ENCODE measurements around the gene TPRN. TPM values are rescaled to one million over a fixed set of nuclear protein-coding genes. Genes with fewer than 3 reads are reported as not detected.
A peak's percentile ranks its signal among the peaks of the same experiment; 100 is the strongest.

The TPRN gene
- total RNA-seq, 1 experiment from 2014 or later, result 37.7 TPM

- ChIA-PET CTCF (no interaction called here), POLR2A (no interaction called here)
- H3K27me3 Mint-ChIP-seq (ENCODE audit: insufficient read depth, unreplicated experiment), result no peaks in the 10 kb centered on the region
- Histone ChIP-seq H3K4me1 (peaks cover 16% of the 10 kb centered on the region), H3K27me3 (replicated peaks; ENCODE audit: control insufficient read depth, insufficient read depth, low read length) (no peaks in the 10 kb centered on the region), H3K4me3 (ENCODE audit: low read depth, low read length) (no peak overlapping the region), H3K9me3 (no peaks in the 10 kb centered on the region), H3K36me3 (ENCODE audit: control insufficient read depth, insufficient read depth, low read length) (peaks cover 5% of the 10 kb centered on the region)
- H3K9me3 Mint-ChIP-seq (ENCODE audit: unreplicated experiment), result no peaks in the 10 kb centered on the region
- H3K4me1 Mint-ChIP-seq (ENCODE audit: low read depth, unreplicated experiment), result peaks cover 20% of the 10 kb centered on the region
- no peak overlapping the region for H3K27ac Mint-ChIP-seq (ENCODE audit: unreplicated experiment)
- BruUV-seq (replicated peaks), result no TSS peak
- TF ChIP-seq, protein P1, sequence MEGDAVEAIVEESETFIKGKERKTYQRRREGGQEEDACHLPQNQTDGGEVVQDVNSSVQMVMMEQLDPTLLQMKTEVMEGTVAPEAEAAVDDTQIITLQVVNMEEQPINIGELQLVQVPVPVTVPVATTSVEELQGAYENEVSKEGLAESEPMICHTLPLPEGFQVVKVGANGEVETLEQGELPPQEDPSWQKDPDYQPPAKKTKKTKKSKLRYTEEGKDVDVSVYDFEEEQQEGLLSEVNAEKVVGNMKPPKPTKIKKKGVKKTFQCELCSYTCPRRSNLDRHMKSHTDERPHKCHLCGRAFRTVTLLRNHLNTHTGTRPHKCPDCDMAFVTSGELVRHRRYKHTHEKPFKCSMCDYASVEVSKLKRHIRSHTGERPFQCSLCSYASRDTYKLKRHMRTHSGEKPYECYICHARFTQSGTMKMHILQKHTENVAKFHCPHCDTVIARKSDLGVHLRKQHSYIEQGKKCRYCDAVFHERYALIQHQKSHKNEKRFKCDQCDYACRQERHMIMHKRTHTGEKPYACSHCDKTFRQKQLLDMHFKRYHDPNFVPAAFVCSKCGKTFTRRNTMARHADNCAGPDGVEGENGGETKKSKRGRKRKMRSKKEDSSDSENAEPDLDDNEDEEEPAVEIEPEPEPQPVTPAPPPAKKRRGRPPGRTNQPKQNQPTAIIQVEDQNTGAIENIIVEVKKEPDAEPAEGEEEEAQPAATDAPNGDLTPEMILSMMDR (IDR thresholded peaks at IDR 0.05; ENCODE audit: insufficient read depth in 1 of 2, low read depth in 1 of 2, low read length in 1 of 2, severe bottlenecking in 1 of 2, unreplicated experiment in 1 of 2), result no peak
- peak overlapping the region; percentile 98 for H3K4me3 Mint-ChIP-seq (ENCODE audit: unreplicated experiment)
- DNase-seq, result no peak
- intact Hi-C loops (cut with micrococcal nuclease; ENCODE audit: unreplicated experiment), result no loop called here
- peaks cover 56% of the 10 kb centered on the region for H3K36me3 Mint-ChIP-seq (ENCODE audit: insufficient read depth, unreplicated experiment)
Measured at GRCh38 chr9:137186385-137186784, 14.2 kb downstream of the TPRN start.

DNA sequence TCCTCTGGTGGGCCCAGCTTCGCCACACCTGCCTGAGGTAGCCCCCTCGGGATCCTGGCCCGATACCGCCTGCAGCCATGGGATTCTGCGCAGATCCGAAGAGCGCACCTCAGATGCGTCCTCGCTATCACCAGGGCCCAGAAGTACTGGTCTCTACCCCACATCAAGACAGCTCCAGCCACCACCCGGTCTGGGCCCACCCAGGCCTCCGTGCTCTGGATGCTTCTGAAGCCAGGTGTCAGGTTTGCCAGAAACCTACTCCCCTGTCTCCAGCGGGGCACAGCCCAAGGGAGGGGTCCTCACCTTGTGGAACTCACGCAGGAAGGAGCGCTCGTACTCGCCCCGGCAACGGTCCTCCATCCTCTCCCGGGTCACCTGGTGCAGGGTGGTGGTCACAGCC, 14.6 kb downstream of the TPRN start:
- ChIA-PET POLR2A (no interaction called here), CTCF (no interaction called here)
- Histone ChIP-seq H3K4me1 (peaks cover 16% of the 10 kb centered on the region), H3K27me3 (replicated peaks; ENCODE audit: control insufficient read depth, insufficient read depth, low read length) (no peaks in the 10 kb centered on the region), H3K9me3 (no peaks in the 10 kb centered on the region), H3K4me3 (ENCODE audit: low read depth, low read length) (no peak overlapping the region), H3K36me3 (ENCODE audit: control insufficient read depth, insufficient read depth, low read length) (peaks cover 2% of the 10 kb centered on the region)
- Mint-ChIP-seq H3K9me3 (ENCODE audit: unreplicated experiment) (no peaks in the 10 kb centered on the region), H3K27me3 (ENCODE audit: insufficient read depth, unreplicated experiment) (no peaks in the 10 kb centered on the region), H3K27ac (ENCODE audit: unreplicated experiment) (no peak overlapping the region), H3K4me1 (ENCODE audit: low read depth, unreplicated experiment) (peaks cover 19% of the 10 kb centered on the region), H3K36me3 (ENCODE audit: insufficient read depth, unreplicated experiment) (peaks cover 51% of the 10 kb centered on the region), H3K4me3 (ENCODE audit: unreplicated experiment) (no peak overlapping the region)
- BruUV-seq (replicated peaks), result no TSS peak
- no peak for DNase-seq
- TF ChIP-seq, protein P1 (IDR thresholded peaks at IDR 0.05; ENCODE audit: insufficient read depth in 1 of 2, low read depth in 1 of 2, low read length in 1 of 2, severe bottlenecking in 1 of 2, unreplicated experiment in 1 of 2), result no peak
- intact Hi-C loops (cut with micrococcal nuclease; ENCODE audit: unreplicated experiment), result no loop called here

GRCh38 chr9:137184881-137185660, 15.5 kb downstream of the TPRN start:
- no peaks in the 10 kb centered on the region for H3K27me3 ChIP-seq (replicated peaks; ENCODE audit: control insufficient read depth, insufficient read depth, low read length)
- no peaks in the 10 kb centered on the region for H3K9me3 ChIP-seq
- POLR2A ChIA-PET, result no interaction called here
- H3K36me3 ChIP-seq (ENCODE audit: control insufficient read depth, insufficient read depth, low read length), result peaks cover 2% of the 10 kb centered on the region
- no TSS peak for BruUV-seq (replicated peaks)
- Mint-ChIP-seq H3K27ac (ENCODE audit: unreplicated experiment) (no peak overlapping the region), H3K9me3 (ENCODE audit: unreplicated experiment) (no peaks in the 10 kb centered on the region), H3K4me3 (ENCODE audit: unreplicated experiment) (no peak overlapping the region), H3K36me3 (ENCODE audit: insufficient read depth, unreplicated experiment) (peaks cover 43% of the 10 kb centered on the region), H3K27me3 (ENCODE audit: insufficient read depth, unreplicated experiment) (no peaks in the 10 kb centered on the region), H3K4me1 (ENCODE audit: low read depth, unreplicated experiment) (peaks cover 13% of the 10 kb centered on the region)
- intact Hi-C loops (cut with micrococcal nuclease; ENCODE audit: unreplicated experiment), result no loop called here
- CTCF ChIA-PET, result no interaction called here
- no peak overlapping the region for H3K4me3 ChIP-seq (ENCODE audit: low read depth, low read length)
- TF ChIP-seq, protein P1 (IDR thresholded peaks at IDR 0.05; ENCODE audit: insufficient read depth in 1 of 2, low read depth in 1 of 2, low read length in 1 of 2, severe bottlenecking in 1 of 2, unreplicated experiment in 1 of 2), result no peak
- H3K4me1 ChIP-seq, result peaks cover 14% of the 10 kb centered on the region
- no peak for DNase-seq
